MM.1S (cell line): ENCODE measurements around the gene TCF12.

Experiments
- DNase-seq: peaks from one replicate; pipeline ENCODE4 v3.0.0-alpha.2; 2015
- H2AFZ ChIP-seq: fragments of 300-600 bp; sonication (generic); 2 replicates; pipeline ENCODE4 v1.6.0; 2016; ENCODE audit warnings: antibody characterized with exemption, low read length
- H3F3A ChIP-seq: fragments of 300-600 bp; sonication (generic); 2 replicates; pipeline ENCODE4 v1.6.1; 2016; ENCODE audit warnings: mild to moderate bottlenecking, antibody characterized with exemption, low read length, moderate library complexity, mixed read lengths; ENCODE audit not compliant: insufficient read depth
- H3K27ac ChIP-seq: fragments of 300-600 bp; sonication (generic); 2 replicates; pipeline ENCODE4 v1.5.1; 2016; ENCODE audit warnings: mild to moderate bottlenecking, low read length
- H3K27me3 ChIP-seq: fragments of 300-600 bp; sonication (generic); replicated peaks from 2 replicates; pipeline ENCODE4 v1.6.0; 2016; ENCODE audit warnings: low read length; ENCODE audit not compliant: insufficient read depth
- H3K36me3 ChIP-seq: fragments of 300-600 bp; sonication (generic); replicated peaks from 2 replicates; pipeline ENCODE4 v1.6.1; 2016; ENCODE audit warnings: mild to moderate bottlenecking, low read length, mixed read lengths; ENCODE audit not compliant: insufficient read depth
- H3K4me1 ChIP-seq: fragments of 300-600 bp; sonication (generic); 2 replicates; pipeline ENCODE4 v1.6.1; 2016; ENCODE audit warnings: low read length, mixed read lengths
- H3K4me2 ChIP-seq: fragments of 300-600 bp; sonication (generic); 2 replicates; pipeline ENCODE4 v1.6.0; 2016; ENCODE audit warnings: low read depth, low read length
- H3K4me3 ChIP-seq: fragments of 300-600 bp; sonication (generic); 2 replicates; pipeline ENCODE4 v1.5.1; 2016; ENCODE audit warnings: low read length, mixed read lengths
- H3K79me2 ChIP-seq: fragments of 300-600 bp; sonication (generic); 2 replicates; pipeline ENCODE4 v1.6.1; 2016; ENCODE audit warnings: mixed run types, low read length, mixed read lengths
- H3K9ac ChIP-seq: fragments of 300-600 bp; sonication (generic); 2 replicates; pipeline ENCODE4 v1.6.1; 2016; ENCODE audit warnings: low read length, mixed read lengths
- H3K9me2 ChIP-seq: fragments of 300-600 bp; sonication (generic); replicated peaks from 2 replicates; pipeline ENCODE4 v1.6.1; 2016; ENCODE audit warnings: mild to moderate bottlenecking, low read length, mixed read lengths; ENCODE audit not compliant: insufficient read depth
- H3K9me3 ChIP-seq: fragments of 300-600 bp; sonication (generic); replicated peaks from 2 replicates; pipeline ENCODE4 v1.6.1; 2016; ENCODE audit warnings: mild to moderate bottlenecking, low read length, mixed read lengths; ENCODE audit not compliant: insufficient read depth
- H4K20me1 ChIP-seq: fragments of 300-600 bp; sonication (generic); 2 replicates; pipeline ENCODE4 v1.6.1; 2016; ENCODE audit warnings: mild to moderate bottlenecking, low read length, moderate library complexity, mixed read lengths; ENCODE audit not compliant: insufficient read depth
- EZH2 ChIP-seq: fragments of 300-600 bp; sonication (generic); optimal IDR thresholded peaks from 2 replicates; pipeline ENCODE3; 2017; ENCODE audit warnings: low read depth, mild to moderate bottlenecking, antibody characterized with exemption, low read length, mixed read lengths
- EZH2phosphoT487 ChIP-seq: fragments of 300-600 bp; sonication (generic); IDR thresholded peaks from 2 replicates; pipeline ENCODE4 v1.6.1; 2018; ENCODE audit warnings: antibody characterized with exemption, low read length
- TF ChIP-seq, protein P1 (sequence below): fragments of 300-600 bp; sonication (generic); IDR thresholded peaks from 2 replicates; pipeline ENCODE4 v1.5.1; 2016; ENCODE audit warnings: antibody characterized with exemption, low read length, mixed read lengths

TCF12 gene

GRCh38 chr15:57057134-57057930, 138.9 kb downstream of the TCF12 start:
- Histone ChIP-seq H3K79me2 (peaks cover 19% of the 10 kb centered on the region), H3K4me1 (no peaks in the 10 kb centered on the region; the same call in 1 of the 2 replicates), H3K9me2 (no peaks in the 10 kb centered on the region), H3F3A (no peaks in the 10 kb centered on the region), H3K4me3 (no peak overlapping the region), H4K20me1 (no peaks in the 10 kb centered on the region), H2AFZ (no peak overlapping the region), H3K4me2 (no peak overlapping the region), H3K27me3 (no peaks in the 10 kb centered on the region), H3K36me3 (no peaks in the 10 kb centered on the region), H3K9me3 (no peaks in the 10 kb centered on the region), H3K27ac (no peak overlapping the region), H3K9ac (no peak overlapping the region)
- no peak for DNase-seq
- TF ChIP-seq EZH2phosphoT487 (no peak), EZH2 (no peak)
- TF ChIP-seq, protein P1, sequence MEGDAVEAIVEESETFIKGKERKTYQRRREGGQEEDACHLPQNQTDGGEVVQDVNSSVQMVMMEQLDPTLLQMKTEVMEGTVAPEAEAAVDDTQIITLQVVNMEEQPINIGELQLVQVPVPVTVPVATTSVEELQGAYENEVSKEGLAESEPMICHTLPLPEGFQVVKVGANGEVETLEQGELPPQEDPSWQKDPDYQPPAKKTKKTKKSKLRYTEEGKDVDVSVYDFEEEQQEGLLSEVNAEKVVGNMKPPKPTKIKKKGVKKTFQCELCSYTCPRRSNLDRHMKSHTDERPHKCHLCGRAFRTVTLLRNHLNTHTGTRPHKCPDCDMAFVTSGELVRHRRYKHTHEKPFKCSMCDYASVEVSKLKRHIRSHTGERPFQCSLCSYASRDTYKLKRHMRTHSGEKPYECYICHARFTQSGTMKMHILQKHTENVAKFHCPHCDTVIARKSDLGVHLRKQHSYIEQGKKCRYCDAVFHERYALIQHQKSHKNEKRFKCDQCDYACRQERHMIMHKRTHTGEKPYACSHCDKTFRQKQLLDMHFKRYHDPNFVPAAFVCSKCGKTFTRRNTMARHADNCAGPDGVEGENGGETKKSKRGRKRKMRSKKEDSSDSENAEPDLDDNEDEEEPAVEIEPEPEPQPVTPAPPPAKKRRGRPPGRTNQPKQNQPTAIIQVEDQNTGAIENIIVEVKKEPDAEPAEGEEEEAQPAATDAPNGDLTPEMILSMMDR = no peak

DNA sequence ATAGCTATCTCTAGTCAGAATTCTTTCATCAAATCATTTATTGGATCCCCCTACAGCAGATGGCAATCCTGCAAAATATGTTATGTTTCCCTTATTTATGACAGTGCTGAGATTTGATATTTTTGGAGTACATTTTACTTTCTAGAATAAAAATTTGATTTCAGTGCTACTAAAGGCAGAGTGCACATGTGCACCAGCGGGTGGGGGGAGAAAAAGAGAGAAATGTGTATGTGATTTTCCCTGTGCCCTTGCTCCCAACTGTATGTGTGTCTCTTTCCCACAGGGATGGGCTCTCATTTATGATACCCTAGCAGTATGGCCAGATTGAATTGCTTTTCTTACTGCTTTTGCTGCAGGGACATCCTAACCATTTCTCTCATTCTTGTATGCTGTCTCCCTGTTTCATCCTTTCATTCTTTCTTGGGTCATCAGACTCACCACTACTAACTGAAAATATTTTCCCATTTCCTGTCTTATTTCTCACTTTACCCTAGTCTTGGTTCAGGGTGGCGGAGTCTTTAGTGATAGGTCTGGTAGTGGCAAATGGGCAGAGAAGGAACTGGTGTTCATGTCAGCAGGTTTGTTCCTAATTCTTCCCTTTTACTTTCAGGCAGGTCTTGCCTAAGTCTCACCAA, 140.7 kb downstream of the TCF12 start:
- Histone ChIP-seq H3K4me3 (no peak overlapping the region), H3K9me2 (no peaks in the 10 kb centered on the region), H3K9me3 (no peaks in the 10 kb centered on the region), H3K79me2 (peaks cover 13% of the 10 kb centered on the region), H3K27ac (no peak overlapping the region), H3K4me2 (no peak overlapping the region), H3K27me3 (no peaks in the 10 kb centered on the region), H3K9ac (no peak overlapping the region), H3K36me3 (no peaks in the 10 kb centered on the region), H2AFZ (no peak overlapping the region), H3K4me1 (no peaks in the 10 kb centered on the region; the same call in 1 of the 2 replicates), H3F3A (no peaks in the 10 kb centered on the region), H4K20me1 (no peaks in the 10 kb centered on the region)
- TF ChIP-seq EZH2phosphoT487 (no peak), EZH2 (no peak)
- TF ChIP-seq, protein P1 = no peak
- no peak for DNase-seq

GRCh38 chr15:57060799-57061198, 142.4 kb downstream of the TCF12 start:
- H3K9me3 ChIP-seq = no peaks in the 10 kb centered on the region
- peaks cover 13% of the 10 kb centered on the region for H3K79me2 ChIP-seq
- H3K9me2 ChIP-seq = no peaks in the 10 kb centered on the region
- no peaks in the 10 kb centered on the region for H4K20me1 ChIP-seq
- no peak overlapping the region for H3K4me3 ChIP-seq
- DNase-seq = no peak
- no peaks in the 10 kb centered on the region for H3F3A ChIP-seq
- no peaks in the 10 kb centered on the region for H3K27me3 ChIP-seq
- H3K36me3 ChIP-seq = no peaks in the 10 kb centered on the region
- TF ChIP-seq EZH2 = no peak
- TF ChIP-seq, protein P1 = no peak
- no peak for TF ChIP-seq EZH2phosphoT487
- H3K9ac ChIP-seq = no peak overlapping the region
- H3K4me1 ChIP-seq = no peaks in the 10 kb centered on the region
- no peak overlapping the region for H2AFZ ChIP-seq
- no peak overlapping the region for H3K27ac ChIP-seq
- no peak overlapping the region for H3K4me2 ChIP-seq
